ENCODE data around the gene POC1A.

The POC1A gene

DNA sequence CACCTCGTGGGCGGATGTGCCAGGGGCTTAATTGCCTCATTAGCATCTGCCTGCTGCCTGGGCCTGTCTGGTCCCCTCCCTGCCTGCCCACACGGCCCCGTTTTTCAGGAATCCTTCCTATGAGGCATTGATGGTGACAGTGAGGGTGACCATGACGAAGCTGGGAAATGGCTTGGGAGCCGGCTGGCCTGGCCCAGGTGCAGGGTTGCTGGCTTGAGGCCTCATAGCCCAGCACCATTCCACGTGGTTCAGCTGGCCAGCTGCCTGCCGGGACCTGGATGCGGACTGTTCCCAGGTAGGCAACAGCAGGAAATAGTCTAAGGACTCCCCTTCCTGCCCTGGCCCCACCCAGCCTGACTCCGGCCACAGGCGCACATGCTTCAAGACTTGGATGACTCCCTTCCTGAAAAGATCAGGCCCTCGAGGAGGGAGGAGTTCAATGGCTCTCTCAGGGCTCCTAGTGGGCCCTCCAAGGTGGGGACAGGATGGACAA, 88.9 kb downstream of the POC1A start:
- TF ChIP-seq, protein P1, sequence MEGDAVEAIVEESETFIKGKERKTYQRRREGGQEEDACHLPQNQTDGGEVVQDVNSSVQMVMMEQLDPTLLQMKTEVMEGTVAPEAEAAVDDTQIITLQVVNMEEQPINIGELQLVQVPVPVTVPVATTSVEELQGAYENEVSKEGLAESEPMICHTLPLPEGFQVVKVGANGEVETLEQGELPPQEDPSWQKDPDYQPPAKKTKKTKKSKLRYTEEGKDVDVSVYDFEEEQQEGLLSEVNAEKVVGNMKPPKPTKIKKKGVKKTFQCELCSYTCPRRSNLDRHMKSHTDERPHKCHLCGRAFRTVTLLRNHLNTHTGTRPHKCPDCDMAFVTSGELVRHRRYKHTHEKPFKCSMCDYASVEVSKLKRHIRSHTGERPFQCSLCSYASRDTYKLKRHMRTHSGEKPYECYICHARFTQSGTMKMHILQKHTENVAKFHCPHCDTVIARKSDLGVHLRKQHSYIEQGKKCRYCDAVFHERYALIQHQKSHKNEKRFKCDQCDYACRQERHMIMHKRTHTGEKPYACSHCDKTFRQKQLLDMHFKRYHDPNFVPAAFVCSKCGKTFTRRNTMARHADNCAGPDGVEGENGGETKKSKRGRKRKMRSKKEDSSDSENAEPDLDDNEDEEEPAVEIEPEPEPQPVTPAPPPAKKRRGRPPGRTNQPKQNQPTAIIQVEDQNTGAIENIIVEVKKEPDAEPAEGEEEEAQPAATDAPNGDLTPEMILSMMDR (IDR thresholded peaks at IDR 0.05; ENCODE audit: borderline replicate concordance, control extremely low read depth, extremely low read depth, insufficient read depth, missing control alignments) = no peak
- no peak for DNase-seq (ENCODE audit: low spot score)
- in situ Hi-C loops (cut with MboI; ENCODE audit: low sequenced_read_pairs, unreplicated experiment) = no loop called here

DNA sequence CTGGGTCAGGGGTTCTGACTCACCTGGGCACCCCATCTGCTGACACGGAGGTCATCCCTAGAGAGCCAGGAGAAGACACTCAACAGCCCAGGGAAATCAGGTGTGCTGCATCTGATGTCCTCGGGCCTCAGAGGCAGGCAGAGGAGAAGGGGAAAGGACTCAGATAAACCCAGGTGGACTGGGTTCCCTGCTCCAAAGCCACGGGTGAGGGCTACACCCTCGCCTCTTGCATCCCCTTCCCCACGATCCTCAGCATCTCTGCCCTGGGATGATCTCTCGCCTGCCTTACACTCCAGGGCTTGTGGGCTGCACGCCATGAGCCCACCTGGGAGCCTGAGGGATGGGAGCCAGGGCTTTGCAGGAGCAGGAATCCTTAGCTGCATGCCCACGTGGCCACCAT, 89.7 kb downstream of the POC1A start:
- DNase-seq (ENCODE audit: low spot score) = no peak
- in situ Hi-C loops (cut with MboI; ENCODE audit: low sequenced_read_pairs, unreplicated experiment) = no loop called here
- TF ChIP-seq, protein P1 (IDR thresholded peaks at IDR 0.05; ENCODE audit: borderline replicate concordance, control extremely low read depth, extremely low read depth, insufficient read depth, missing control alignments) = no peak

DNA sequence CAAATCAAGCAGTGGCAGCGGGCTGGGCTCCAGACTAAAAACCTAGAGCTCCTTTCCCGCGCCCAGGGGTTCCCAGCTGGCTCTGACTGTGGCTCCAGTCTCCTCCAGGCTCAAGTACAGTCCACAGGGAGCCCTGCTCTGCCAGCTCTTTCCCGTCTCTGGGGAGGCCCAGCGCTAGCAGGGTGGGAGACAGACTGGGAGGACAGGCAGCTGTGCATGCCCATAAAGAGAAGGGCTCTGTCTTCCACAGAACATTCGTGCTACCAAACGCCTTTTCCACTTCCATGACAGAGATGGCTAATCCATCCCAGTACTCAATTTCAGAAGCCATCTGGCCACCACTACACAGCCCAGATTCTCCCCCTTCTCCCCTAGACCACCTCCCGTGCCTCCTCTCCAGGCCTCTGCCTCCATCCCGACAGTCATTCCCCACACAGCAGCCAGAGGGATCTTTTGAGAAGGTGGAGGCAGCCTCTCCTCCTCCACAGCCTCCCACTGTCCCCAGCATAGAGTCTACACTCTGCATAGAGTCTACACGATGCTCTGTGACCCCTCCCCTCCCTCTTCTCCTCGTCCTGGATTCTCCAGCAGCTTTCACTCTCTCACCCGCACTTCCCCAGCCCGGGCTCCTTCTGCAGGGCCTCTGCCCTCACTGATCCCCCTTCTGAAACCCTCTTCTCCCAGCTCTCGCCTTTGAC, 91.0 kb downstream of the POC1A start:
- no peak for DNase-seq (ENCODE audit: low spot score)

DNA sequence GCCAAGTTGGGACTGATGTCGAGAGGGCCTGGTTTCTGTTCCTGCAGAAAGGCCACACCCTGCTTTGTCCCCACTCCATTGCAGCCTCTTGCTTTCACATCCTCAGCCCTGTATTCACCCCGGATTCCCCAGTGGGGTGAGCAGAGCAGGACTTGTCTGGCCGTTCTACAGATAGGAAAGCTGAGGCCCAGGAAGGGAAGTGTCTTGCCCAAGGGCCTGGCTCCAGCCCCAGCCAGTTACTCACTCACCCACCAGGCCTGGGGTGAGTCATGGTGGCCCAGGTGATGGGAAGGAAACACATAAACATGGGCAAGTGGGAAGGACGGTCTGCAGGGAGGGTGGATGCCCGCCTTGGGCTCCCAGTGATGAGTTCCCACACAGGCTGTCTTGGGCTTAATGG, 91.7 kb downstream of the POC1A start:
- TF ChIP-seq, protein P1 (IDR thresholded peaks at IDR 0.05; ENCODE audit: borderline replicate concordance, control extremely low read depth, extremely low read depth, insufficient read depth, missing control alignments) = no peak
- in situ Hi-C loops (cut with MboI; ENCODE audit: low sequenced_read_pairs, unreplicated experiment) = no loop called here
- DNase-seq (ENCODE audit: low spot score) = peak; percentile 75

More for the DNA sequence above, 91.0 kb downstream of the POC1A start:
- in situ Hi-C loops (cut with MboI; ENCODE audit: low sequenced_read_pairs, unreplicated experiment) = no loop called here
- TF ChIP-seq, protein P1 (IDR thresholded peaks at IDR 0.05; ENCODE audit: borderline replicate concordance, control extremely low read depth, extremely low read depth, insufficient read depth, missing control alignments) = no peak

DNA sequence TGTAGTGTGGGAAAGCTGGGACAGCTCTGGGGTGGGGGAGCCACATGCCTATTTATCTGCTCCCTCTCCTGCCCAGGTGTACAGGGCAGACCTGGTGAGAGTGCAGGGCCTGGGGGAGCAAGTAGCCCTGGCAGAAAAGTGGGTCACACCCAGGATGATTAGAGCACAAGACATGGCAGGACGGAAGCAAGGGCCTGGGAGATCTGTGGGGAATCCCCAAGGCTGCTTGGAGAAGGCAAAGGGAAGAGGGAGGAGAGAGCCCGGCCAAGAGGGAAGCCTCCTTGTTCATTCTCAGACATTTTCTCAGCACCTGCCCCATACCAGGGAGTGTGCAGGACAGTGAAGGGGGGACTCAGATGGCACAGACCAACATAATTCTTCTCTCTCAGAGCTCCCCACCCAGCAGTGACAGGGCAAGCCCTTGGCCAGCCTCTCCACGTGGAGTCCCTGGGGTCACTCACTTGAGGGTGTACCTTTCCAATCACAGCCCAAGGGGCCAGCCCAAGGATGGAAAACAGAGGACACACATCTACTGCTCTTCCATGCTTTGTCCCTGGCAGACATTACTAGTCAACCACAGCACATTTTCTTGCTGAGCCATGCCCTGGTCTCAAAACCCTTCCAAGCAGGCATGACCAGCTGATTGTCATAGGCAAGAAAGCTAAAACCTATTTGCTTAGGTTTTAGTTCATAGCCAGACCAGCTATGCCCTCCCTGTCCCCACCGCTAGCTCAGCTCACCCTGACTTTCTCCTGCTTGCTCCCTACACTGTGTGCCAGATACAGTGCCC, 92.9 kb downstream of the POC1A start:
- in situ Hi-C loops (cut with MboI; ENCODE audit: low sequenced_read_pairs, unreplicated experiment) = no loop called here
- DNase-seq (ENCODE audit: low spot score) = no peak
- TF ChIP-seq, protein P1 (IDR thresholded peaks at IDR 0.05; ENCODE audit: borderline replicate concordance, control extremely low read depth, extremely low read depth, insufficient read depth, missing control alignments) = no peak

DNA sequence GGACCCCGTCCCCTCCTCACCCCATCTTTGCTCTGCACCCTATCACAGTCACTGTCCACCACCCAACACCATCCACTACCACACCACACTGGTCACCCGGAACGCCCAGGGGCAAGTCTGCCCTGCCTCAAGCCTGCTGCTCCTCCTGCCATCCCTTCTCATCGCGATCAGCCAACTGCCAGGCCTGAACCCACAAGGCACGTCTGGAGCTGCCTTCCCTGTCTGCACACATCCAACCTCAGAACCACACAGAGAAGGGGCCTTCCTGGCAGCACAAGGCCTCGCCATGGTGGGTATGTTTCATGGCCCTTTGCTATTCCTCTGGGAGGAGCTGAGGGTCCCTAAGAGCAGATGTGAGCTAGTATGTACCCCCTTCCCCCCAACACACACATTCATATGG, 94.4 kb downstream of the POC1A start:
- in situ Hi-C loops (cut with MboI; ENCODE audit: low sequenced_read_pairs, unreplicated experiment) = no loop called here
- DNase-seq (ENCODE audit: low spot score) = no peak
- TF ChIP-seq, protein P1 (IDR thresholded peaks at IDR 0.05; ENCODE audit: borderline replicate concordance, control extremely low read depth, extremely low read depth, insufficient read depth, missing control alignments) = no peak
